ENCODE measurements around the gene TRAF6. TPM values are rescaled to one million over a fixed set of nuclear protein-coding genes. Genes with fewer than 3 reads are reported as not detected.
A peak's percentile ranks its signal among the peaks of the same experiment; 100 is the strongest.
"Not testable (repeated sequence)": the region's sequence is repeated elsewhere in the genome, so short reads cannot be mapped to it uniquely, and the experiment has no call there.

TRAF6 gene
- total RNA-seq, 1 donor from 2014 or later: 20.4 TPM

- H3K4me1 Mint-ChIP-seq (ENCODE audit: unreplicated experiment): peaks cover 10% of the 10 kb centered on the region
- DNase-seq (ENCODE audit: low spot score): no peak
- no peaks in the 10 kb centered on the region for H3K9me3 Mint-ChIP-seq (ENCODE audit: unreplicated experiment)
- TF ChIP-seq, protein P1, sequence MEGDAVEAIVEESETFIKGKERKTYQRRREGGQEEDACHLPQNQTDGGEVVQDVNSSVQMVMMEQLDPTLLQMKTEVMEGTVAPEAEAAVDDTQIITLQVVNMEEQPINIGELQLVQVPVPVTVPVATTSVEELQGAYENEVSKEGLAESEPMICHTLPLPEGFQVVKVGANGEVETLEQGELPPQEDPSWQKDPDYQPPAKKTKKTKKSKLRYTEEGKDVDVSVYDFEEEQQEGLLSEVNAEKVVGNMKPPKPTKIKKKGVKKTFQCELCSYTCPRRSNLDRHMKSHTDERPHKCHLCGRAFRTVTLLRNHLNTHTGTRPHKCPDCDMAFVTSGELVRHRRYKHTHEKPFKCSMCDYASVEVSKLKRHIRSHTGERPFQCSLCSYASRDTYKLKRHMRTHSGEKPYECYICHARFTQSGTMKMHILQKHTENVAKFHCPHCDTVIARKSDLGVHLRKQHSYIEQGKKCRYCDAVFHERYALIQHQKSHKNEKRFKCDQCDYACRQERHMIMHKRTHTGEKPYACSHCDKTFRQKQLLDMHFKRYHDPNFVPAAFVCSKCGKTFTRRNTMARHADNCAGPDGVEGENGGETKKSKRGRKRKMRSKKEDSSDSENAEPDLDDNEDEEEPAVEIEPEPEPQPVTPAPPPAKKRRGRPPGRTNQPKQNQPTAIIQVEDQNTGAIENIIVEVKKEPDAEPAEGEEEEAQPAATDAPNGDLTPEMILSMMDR (IDR thresholded peaks at IDR 0.05; ENCODE audit: unreplicated experiment): no peak
- peaks cover 33% of the 10 kb centered on the region for H3K36me3 Mint-ChIP-seq (ENCODE audit: low read depth, unreplicated experiment)
- H3K27me3 Mint-ChIP-seq (ENCODE audit: unreplicated experiment): peaks cover 2% of the 10 kb centered on the region
- peak overlapping the region; percentile 57 for H3K4me3 Mint-ChIP-seq (ENCODE audit: unreplicated experiment)
- H3K27ac Mint-ChIP-seq (ENCODE audit: unreplicated experiment): peak overlapping the region; percentile 31
Observed at GRCh38 chr11:36487619-36488018, 22.5 kb downstream of the TRAF6 start.

- peaks cover 10% of the 10 kb centered on the region for H3K4me1 Mint-ChIP-seq (ENCODE audit: unreplicated experiment)
Observed at GRCh38 chr11:36485298-36486002, 24.6 kb downstream of the TRAF6 start.

DNA sequence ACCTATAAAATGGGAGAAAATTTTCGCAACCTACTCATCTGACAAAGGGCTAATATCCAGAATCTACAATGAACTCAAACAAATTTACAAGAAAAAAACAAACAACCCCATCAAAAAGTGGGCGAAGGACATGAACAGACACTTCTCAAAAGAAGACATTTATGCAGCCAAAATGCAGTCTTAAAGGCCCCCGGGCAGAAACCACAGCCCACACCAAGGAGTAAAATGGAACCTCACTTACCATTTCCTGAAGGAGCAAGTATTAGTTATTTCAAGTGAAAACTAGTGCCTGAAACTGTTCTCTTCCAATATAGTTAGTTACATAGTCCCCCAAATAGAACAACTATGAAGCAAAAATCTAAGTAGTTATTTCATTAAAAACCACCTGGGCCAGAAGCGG is 27.0 kb downstream of the TRAF6 start:
- not testable (repeated sequence) for H3K27ac Mint-ChIP-seq (ENCODE audit: unreplicated experiment); H3K36me3 Mint-ChIP-seq (ENCODE audit: low read depth, unreplicated experiment); H3K9me3 Mint-ChIP-seq (ENCODE audit: unreplicated experiment); H3K27me3 Mint-ChIP-seq (ENCODE audit: unreplicated experiment); H3K4me3 Mint-ChIP-seq (ENCODE audit: unreplicated experiment); DNase-seq (ENCODE audit: low spot score); H3K4me1 Mint-ChIP-seq (ENCODE audit: unreplicated experiment)

More at GRCh38 chr11:36485298-36486002, 24.6 kb downstream of the TRAF6 start:
- TF ChIP-seq, protein P1 (IDR thresholded peaks at IDR 0.05; ENCODE audit: unreplicated experiment): no peak
- Mint-ChIP-seq H3K27me3 (ENCODE audit: unreplicated experiment) (no peaks in the 10 kb centered on the region), H3K27ac (ENCODE audit: unreplicated experiment) (no peak overlapping the region), H3K36me3 (ENCODE audit: low read depth, unreplicated experiment) (peaks cover 21% of the 10 kb centered on the region), H3K9me3 (ENCODE audit: unreplicated experiment) (no peaks in the 10 kb centered on the region), H3K4me3 (ENCODE audit: unreplicated experiment) (no peak overlapping the region)
- no peak for DNase-seq (ENCODE audit: low spot score)

DNA sequence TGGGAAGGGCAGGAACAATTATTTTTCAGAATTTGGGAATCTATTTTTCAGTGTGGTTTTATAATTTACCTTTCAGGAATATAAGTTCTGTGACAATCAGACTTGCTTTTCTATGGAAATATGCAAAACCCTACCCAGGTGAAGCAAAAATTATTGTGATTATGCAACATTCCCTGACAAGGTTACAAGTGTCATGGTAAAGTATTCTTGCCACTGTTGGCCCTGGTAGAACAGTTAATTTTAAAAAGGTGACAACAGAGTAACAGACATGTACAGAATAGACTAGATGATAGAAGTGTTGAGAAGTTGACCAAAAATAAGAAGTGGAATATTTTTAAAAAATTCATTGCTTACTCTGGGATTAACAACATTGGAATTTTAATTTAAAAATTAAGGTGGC is 29.2 kb downstream of the TRAF6 start:
- no peak overlapping the region for H3K27ac Mint-ChIP-seq (ENCODE audit: unreplicated experiment)
- no peak for DNase-seq (ENCODE audit: low spot score)
- no peaks in the 10 kb centered on the region for H3K4me1 Mint-ChIP-seq (ENCODE audit: unreplicated experiment)
- H3K4me3 Mint-ChIP-seq (ENCODE audit: unreplicated experiment): no peak overlapping the region
- no peaks in the 10 kb centered on the region for H3K9me3 Mint-ChIP-seq (ENCODE audit: unreplicated experiment)
- TF ChIP-seq, protein P1 (IDR thresholded peaks at IDR 0.05; ENCODE audit: unreplicated experiment): no peak
- peaks cover 1% of the 10 kb centered on the region for H3K27me3 Mint-ChIP-seq (ENCODE audit: unreplicated experiment)
- peaks cover 3% of the 10 kb centered on the region for H3K36me3 Mint-ChIP-seq (ENCODE audit: low read depth, unreplicated experiment)

DNA sequence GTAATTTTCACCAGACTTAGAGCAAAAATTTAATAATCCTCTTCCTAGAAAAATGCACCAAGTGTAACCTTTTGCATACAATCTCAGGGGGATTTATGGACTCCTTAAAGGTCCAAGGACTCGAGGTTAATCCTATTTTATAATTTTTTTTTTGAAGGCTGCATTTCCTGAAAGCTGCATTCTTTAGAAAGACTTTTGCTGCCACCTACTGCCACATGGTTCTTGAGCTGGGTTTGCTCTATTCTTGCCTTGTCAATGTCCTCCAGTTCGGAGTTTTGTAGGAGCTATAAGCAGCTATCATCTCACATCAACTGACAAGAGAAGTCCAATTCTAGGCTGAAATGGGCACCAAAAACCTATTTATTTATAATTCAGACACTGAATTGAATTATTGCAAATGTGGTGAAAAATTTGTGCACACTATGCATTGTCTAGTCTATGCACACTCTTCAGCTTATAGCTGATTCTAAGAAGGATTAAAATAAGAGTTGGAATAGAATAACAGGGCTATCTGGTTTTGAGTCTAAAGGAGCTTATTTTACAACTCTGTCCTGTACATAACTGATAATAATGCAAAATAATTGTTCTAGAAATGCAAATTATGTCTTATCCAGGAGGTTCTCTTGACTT is 31.3 kb downstream of the TRAF6 start:
- DNase-seq (ENCODE audit: low spot score): peak; percentile 33

More for the DNA sequence above, 31.3 kb downstream of the TRAF6 start:
- Mint-ChIP-seq H3K27ac (ENCODE audit: unreplicated experiment) (no peak overlapping the region), H3K4me3 (ENCODE audit: unreplicated experiment) (no peak overlapping the region), H3K9me3 (ENCODE audit: unreplicated experiment) (no peaks in the 10 kb centered on the region), H3K36me3 (ENCODE audit: low read depth, unreplicated experiment) (no peaks in the 10 kb centered on the region), H3K27me3 (ENCODE audit: unreplicated experiment) (peaks cover 1% of the 10 kb centered on the region), H3K4me1 (ENCODE audit: unreplicated experiment) (no peaks in the 10 kb centered on the region)
- TF ChIP-seq, protein P1 (IDR thresholded peaks at IDR 0.05; ENCODE audit: unreplicated experiment): no peak

Measured in endothelial cell (in vitro differentiated cells).